Endodermal cell (in vitro differentiated cells): ENCODE measurements around the gene SRRM1. TPM values are rescaled to one million over a fixed set of nuclear protein-coding genes. Genes with fewer than 3 reads are reported as not detected.

Experiments
- DNase-seq: peaks from one replicate; pipeline ENCODE4 v3.0.0-alpha.2; 2017
- H3K27ac ChIP-seq: 2 replicates; pipeline ENCODE4 v1.5.1; 2013; ENCODE audit warnings: mild to moderate bottlenecking, low read depth, low read length, moderate library complexity
- H3K27me3 ChIP-seq: 2 replicates; pipeline ENCODE4 v1.6.1; 2013; ENCODE audit warnings: mild to moderate bottlenecking, low read length, moderate library complexity; ENCODE audit not compliant: insufficient read depth, control insufficient read depth, poor library complexity, severe bottlenecking
- H3K36me3 ChIP-seq: 2 replicates; pipeline ENCODE4 v1.7.0; 2013; ENCODE audit warnings: mild to moderate bottlenecking, low read length, moderate library complexity; ENCODE audit not compliant: control insufficient read depth, insufficient read depth
- H3K4me1 ChIP-seq: one replicate; pipeline ENCODE4 v1.7.0; 2013; ENCODE audit warnings: low read length; ENCODE audit not compliant: control insufficient read depth, insufficient read depth
- H3K4me3 ChIP-seq: 2 replicates; pipeline ENCODE4 v1.5.1; 2013; ENCODE audit warnings: mild to moderate bottlenecking, low read length, moderate library complexity
- H3K9ac ChIP-seq: 2 replicates; pipeline ENCODE4 v1.6.1; 2013; ENCODE audit warnings: mild to moderate bottlenecking, low read length, moderate library complexity; ENCODE audit not compliant: poor library complexity, severe bottlenecking; ENCODE audit errors: extremely low read depth
- H3K9me3 ChIP-seq: 2 replicates; pipeline ENCODE4 v1.6.1; 2013; ENCODE audit warnings: mild to moderate bottlenecking, low read length, moderate library complexity; ENCODE audit not compliant: control insufficient read depth
- H3K27ac Mint-ChIP-seq: 2 replicates; pipeline ENCODE4 v1.8.0; 2020; ENCODE audit warnings: mixed read lengths
- H3K27me3 Mint-ChIP-seq: 2 replicates; pipeline ENCODE4 v1.8.0; 2021; ENCODE audit warnings: mild to moderate bottlenecking, mixed read lengths; ENCODE audit not compliant: insufficient read depth
- H3K36me3 Mint-ChIP-seq: 2 replicates; pipeline ENCODE4 v1.8.0; 2020; ENCODE audit warnings: low read depth, mixed read lengths
- H3K4me1 Mint-ChIP-seq: 2 replicates; pipeline ENCODE4 v1.8.0; 2020; ENCODE audit warnings: mixed read lengths
- H3K4me3 Mint-ChIP-seq: 2 replicates; pipeline ENCODE4 v1.8.0; 2020; ENCODE audit warnings: mild to moderate bottlenecking, moderate library complexity, mixed read lengths
- H3K9me3 Mint-ChIP-seq: 2 replicates; pipeline ENCODE4 v1.8.0; 2020; ENCODE audit warnings: mild to moderate bottlenecking, mixed read lengths
- CTCF ChIP-seq: fragments of 200-600 bp; sonication (generic); conservative IDR thresholded peaks from 2 replicates; pipeline ENCODE4 v1.5.0; 2021; ENCODE audit warnings: antibody characterized with exemption, mild to moderate bottlenecking
- WGBS, 2 experiments: methylation state at CpG; one replicate each; pipeline versions ENCODE4 v1.1.5 to v1.1.7; 2013; ENCODE audit warnings: missing lambda C conversion rate in 2 of 2, mixed read lengths in 1 of 2; ENCODE audit not compliant: insufficient coverage in 1 of 2, insufficient read length in 1 of 2; 5-methylcytosine and 5-hydroxymethylcytosine counted together
- total RNA-seq, 2 donors: library from RNA; stranded (reverse); fragmentation: NEBNext Ultra II Directional in 1 of 2; extraction: Animal tissue kit (Norgen Biotek cat#: 25700) in 1 of 2; gene quantifications; 2 replicates in 1 of 2; 3 replicates in 1 of 2; pipeline ENCODE4 v1.2.1, GENCODE V29; 2021

SRRM1 gene
- total RNA-seq, 2 donors from 2014 or later: 233 to 293 TPM

GRCh38 chr1:24622218-24622617 is 20.9 kb upstream of the SRRM1 start:
- H3K27ac ChIP-seq: no peak overlapping the region
- no peaks in the 10 kb centered on the region for H3K36me3 ChIP-seq
- no peaks in the 10 kb centered on the region for H3K27me3 ChIP-seq
- H3K9ac ChIP-seq: no peak overlapping the region
- no peak overlapping the region for H3K4me3 ChIP-seq
- WGBS, 2 experiments: 60 to 100% methylated on average over 1 to 4 of the region's 4 CpGs
- TF ChIP-seq CTCF: no peak
- H3K4me1 ChIP-seq: no peaks in the 10 kb centered on the region
- peaks cover 8% of the 10 kb centered on the region for H3K9me3 Mint-ChIP-seq
- peaks cover 2% of the 10 kb centered on the region for H3K27me3 Mint-ChIP-seq
- H3K27ac Mint-ChIP-seq: no peak overlapping the region
- no peak for DNase-seq
- no peaks in the 10 kb centered on the region for H3K9me3 ChIP-seq
- H3K36me3 Mint-ChIP-seq: no peaks in the 10 kb centered on the region
- no peaks in the 10 kb centered on the region for H3K4me1 Mint-ChIP-seq
- H3K4me3 Mint-ChIP-seq: no peak overlapping the region

GRCh38 chr1:24632832-24633175 is 10.3 kb upstream of the SRRM1 start:
- no peaks in the 10 kb centered on the region for H3K36me3 Mint-ChIP-seq
- Histone ChIP-seq H3K4me1 (no peaks in the 10 kb centered on the region), H3K9me3 (no peaks in the 10 kb centered on the region), H3K4me3 (no peak overlapping the region), H3K27ac (no peak overlapping the region), H3K27me3 (peaks cover 6% of the 10 kb centered on the region), H3K36me3 (no peaks in the 10 kb centered on the region), H3K9ac (no peak overlapping the region)
- no peak overlapping the region for H3K27ac Mint-ChIP-seq
- 83 to 100% methylated on average over 1 of the region's 1 CpG for WGBS, 2 experiments
- H3K9me3 Mint-ChIP-seq: no peaks in the 10 kb centered on the region
- H3K27me3 Mint-ChIP-seq: peaks cover 4% of the 10 kb centered on the region
- no peak for DNase-seq
- H3K4me1 Mint-ChIP-seq: peaks cover 10% of the 10 kb centered on the region
- no peak for TF ChIP-seq CTCF
- H3K4me3 Mint-ChIP-seq: no peak overlapping the region

- DNase-seq: no peak
- H3K9me3 ChIP-seq: no peaks in the 10 kb centered on the region
- peaks cover 6% of the 10 kb centered on the region for H3K27me3 ChIP-seq
- no peaks in the 10 kb centered on the region for H3K36me3 Mint-ChIP-seq
- peaks cover 10% of the 10 kb centered on the region for H3K4me1 Mint-ChIP-seq
- H3K4me3 Mint-ChIP-seq: no peak overlapping the region
- H3K9ac ChIP-seq: no peak overlapping the region
- no peak overlapping the region for H3K27ac Mint-ChIP-seq
- H3K4me3 ChIP-seq: no peak overlapping the region
- WGBS, 2 experiments: 25% methylated on average over 4 of the region's 4 CpGs
- no peaks in the 10 kb centered on the region for H3K9me3 Mint-ChIP-seq
- H3K36me3 ChIP-seq: no peaks in the 10 kb centered on the region
- H3K27ac ChIP-seq: no peak overlapping the region
- no peaks in the 10 kb centered on the region for H3K4me1 ChIP-seq
- peaks cover 4% of the 10 kb centered on the region for H3K27me3 Mint-ChIP-seq
- peak; percentile 82 for TF ChIP-seq CTCF
Observed at GRCh38 chr1:24635195-24635843, 7.8 kb upstream of the SRRM1 start.
